GM12872 (cell line): ENCODE measurements around the gene RBM44.

Source experiments
- TF ChIP-seq, protein P1 (sequence below): IDR thresholded peaks from 3 replicates; pipeline ENCODE4 v1.5.1; 2011; ENCODE audit warnings: low read depth, mild to moderate bottlenecking, low read length, moderate library complexity; ENCODE audit not compliant: insufficient read depth

RBM44 gene

DNA sequence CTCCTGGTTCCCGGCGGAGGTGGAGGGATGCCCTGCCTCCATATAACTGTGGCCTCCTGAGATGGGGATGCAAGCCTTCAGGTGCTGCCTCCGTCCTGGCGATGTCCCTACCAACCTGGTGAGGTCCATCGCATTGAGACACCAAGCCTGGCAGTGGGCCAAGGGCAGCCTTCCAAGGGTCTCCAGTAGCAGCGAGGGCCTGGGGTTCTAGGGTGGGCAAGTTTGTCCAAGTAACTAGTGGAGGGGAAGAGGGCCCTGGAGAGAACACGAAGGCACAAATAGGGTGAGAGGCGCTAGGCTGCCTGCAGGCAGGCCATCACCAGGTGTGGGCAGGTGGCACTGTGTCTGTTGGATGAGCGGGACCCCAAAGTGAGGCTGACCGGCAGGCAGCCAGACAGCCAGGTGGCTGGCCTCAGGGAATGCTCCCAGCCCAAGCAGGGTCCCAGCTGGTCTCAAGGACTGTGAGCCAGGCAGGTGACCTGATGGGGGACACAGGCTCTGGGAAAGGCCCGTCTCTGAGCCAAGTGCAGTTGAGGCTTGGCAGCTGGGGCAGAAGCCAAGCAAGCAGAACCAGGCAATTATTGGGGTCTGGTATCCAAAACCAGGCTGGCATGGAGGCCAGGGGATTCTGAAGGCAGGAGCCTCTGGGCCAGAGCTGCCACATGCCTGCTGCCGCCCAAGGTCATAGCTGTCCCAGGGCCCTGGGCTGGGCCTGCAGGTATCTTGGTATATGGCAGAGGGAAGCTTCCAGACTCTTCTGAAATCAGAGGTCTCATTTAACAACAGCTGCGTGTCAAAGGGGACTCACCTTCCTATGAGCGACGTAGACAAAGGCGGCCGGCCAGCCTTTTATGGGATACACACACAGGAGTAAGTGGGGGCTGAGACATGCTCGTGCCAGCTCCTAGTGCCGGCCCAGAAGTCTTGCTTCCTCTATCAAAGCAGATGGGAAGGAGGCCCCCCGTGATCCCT, 84.2 kb downstream of the RBM44 start:
- TF ChIP-seq, protein P1, sequence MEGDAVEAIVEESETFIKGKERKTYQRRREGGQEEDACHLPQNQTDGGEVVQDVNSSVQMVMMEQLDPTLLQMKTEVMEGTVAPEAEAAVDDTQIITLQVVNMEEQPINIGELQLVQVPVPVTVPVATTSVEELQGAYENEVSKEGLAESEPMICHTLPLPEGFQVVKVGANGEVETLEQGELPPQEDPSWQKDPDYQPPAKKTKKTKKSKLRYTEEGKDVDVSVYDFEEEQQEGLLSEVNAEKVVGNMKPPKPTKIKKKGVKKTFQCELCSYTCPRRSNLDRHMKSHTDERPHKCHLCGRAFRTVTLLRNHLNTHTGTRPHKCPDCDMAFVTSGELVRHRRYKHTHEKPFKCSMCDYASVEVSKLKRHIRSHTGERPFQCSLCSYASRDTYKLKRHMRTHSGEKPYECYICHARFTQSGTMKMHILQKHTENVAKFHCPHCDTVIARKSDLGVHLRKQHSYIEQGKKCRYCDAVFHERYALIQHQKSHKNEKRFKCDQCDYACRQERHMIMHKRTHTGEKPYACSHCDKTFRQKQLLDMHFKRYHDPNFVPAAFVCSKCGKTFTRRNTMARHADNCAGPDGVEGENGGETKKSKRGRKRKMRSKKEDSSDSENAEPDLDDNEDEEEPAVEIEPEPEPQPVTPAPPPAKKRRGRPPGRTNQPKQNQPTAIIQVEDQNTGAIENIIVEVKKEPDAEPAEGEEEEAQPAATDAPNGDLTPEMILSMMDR = no peak

DNA sequence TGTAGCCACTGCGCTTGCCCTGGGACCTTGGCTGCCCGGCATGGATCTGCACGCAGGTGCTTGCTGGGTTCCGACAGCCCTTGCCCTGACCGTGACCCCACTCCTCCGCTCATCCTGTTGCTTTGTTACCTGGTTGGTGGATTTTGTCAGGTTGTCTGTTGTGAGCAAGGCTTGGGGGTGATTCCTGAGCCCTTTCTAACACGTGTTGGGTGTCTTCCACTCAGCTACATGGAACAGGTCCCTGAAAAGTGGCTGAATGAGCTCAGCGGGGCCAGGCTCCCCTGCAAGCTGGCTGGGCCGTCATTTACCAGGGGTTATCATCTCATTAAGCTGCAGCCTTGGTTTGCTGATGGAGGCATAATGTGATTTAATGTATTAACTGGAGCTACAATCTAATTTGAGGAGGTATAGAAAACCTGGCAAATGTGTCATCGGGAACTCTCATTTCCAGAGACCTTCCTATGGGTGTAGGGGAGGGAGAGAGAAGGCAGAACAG, 85.4 kb downstream of the RBM44 start:
- TF ChIP-seq, protein P1 = no peak

DNA sequence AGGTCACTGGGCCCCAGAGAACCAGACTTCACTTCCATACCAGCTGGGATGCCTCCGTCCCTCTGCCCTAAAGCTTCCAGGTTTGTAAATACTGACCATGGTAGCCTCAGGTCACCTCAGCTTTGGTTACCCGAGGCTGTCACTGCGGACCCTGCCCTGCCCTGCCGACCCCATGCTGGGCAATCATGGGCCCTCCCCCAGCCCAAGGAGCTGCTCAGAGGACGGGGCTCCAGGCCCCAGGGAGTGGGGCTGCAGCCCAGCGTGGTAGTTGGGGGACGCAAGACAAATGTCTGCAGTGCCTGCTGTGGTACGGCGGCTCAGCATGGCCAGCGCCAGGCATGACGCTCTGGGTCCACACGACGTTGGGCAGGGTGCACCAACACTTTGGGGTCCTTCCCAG, 86.1 kb downstream of the RBM44 start:
- TF ChIP-seq, protein P1 = no peak

DNA sequence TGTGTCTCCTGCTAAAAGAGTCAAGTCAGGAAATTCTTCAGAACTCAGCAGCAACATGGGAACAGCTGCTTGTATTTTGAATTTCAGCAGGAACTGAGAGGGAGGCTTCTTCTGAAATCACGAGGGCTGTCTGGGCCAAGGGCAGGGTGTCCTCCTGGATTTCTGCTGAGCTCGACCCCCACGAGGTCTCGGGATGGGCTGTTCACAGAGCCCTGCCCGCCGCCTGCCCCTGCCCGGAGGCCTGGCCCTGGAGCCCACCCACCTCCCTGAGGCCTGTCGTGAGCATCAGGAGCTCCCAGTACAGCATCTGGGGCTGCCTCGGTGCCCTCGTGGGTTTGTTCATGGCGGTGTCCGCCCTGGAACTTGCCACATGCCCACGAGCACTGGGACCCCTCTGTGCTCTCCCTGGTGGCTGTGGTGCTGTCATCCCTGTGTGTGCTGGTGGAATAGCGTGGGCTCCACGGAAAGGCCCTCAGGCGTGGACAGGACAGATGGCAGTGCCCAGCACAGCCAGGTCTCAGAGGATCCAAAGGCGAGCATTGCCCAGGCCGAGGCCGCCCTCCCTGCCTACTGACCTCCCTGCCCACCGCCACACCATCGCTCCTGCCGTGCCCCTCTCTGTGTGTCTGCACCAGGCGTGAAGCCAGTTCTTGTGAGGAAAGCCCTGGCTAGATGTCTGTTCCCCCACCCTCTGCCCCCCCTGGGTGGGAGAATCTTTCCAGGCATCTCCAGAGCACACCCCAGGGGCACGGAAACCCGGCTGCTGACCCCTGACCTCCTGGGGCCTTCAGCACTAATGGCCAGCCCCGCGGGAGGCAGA, 86.7 kb downstream of the RBM44 start:
- TF ChIP-seq, protein P1 = no peak

DNA sequence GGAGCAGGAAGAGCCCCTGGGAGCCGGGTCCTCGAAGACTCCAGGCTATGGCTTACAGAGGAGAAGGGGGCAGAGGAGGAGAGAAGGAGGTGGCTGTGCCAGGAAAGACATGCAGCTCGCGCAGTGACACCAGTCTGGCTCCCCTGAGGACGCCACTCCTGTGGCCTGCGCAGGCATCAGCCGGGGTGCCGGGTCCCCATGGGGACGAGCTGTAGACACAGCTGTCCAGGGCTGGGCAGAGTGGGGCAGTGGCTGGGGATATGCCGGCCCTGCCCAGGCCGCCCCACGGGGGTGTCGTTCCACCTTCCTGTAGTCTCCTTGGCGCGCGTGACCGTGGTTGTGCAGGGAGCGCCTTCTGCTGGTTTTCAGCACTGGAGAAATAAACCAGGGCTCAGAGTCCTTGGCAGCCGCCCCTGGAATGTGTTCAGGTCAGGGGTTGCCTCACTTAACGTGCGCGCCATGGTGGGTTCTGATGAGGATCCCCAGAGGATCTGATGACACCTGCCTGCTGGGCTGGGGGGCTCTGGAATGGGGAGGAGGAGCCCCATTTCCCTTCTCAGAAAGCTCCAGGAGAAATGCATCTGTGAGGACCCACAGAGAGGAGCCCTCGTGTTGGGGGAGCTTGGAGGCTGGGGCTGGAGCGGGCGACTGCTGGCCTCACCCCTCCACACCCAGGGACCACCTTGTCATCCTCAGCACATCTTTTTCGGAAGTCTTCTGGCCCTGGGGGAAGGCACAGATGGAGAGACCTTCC, 87.5 kb downstream of the RBM44 start:
- TF ChIP-seq, protein P1 = no peak

DNA sequence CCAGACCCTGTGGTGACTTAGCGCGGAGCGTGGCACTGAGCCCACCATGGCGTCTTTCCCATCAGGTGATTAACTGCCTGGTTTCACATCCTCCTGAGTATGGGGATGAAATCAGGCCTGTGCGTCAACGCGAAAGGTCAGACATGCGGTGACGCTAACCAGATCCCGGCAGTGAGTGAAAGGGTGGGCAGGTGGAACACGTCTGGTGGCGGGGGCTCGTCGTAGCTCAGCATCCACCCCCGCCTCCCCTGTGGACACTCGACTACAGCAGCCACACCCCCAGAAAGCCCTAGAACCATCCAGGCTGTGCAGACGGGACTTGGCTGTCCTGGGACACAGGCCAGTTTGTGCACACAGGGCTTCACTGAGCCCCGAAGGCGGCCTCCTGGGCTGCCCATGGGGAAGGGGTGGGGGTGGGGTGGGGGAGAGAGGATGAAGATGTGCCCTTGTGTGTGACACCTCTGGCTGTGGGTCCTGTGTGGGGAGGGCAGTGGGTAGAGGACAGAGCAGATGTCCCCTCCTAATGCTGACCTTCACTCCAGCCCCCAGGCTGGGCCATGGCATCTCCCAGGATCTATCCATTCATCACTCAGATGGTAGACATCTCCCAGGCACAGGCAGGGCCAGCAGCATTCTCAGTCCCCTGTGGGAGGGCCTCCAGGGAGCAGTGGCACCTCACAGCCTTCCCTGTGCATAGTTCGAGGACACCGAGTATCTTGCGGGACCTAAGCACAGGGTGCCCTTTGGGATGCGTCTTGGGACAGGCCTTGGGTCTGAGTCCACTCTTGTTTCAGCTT, 88.3 kb downstream of the RBM44 start:
- TF ChIP-seq, protein P1 = no peak
